K562 (cell line): ENCODE results near the gene VEZF1. TPM values are rescaled to one million over a fixed set of nuclear protein-coding genes. Genes with fewer than 3 reads are reported as not detected.
A peak's percentile ranks its signal among the peaks of the same experiment; 100 is the strongest.

Experiments used
- ARID2 ChIP-seq: fragments of 450-650 bp; IDR thresholded peaks from 2 replicates; pipeline ENCODE4 v1.6.1; 2017; ENCODE audit warnings: antibody characterized with exemption, mild to moderate bottlenecking
- CCNT2 ChIP-seq: IDR thresholded peaks from 2 replicates; pipeline ENCODE4 v1.6.1; 2011; ENCODE audit warnings: borderline replicate concordance, low read depth, mild to moderate bottlenecking, moderate library complexity, mixed read lengths, low read length; ENCODE audit not compliant: insufficient read length; ENCODE audit errors: extremely low read depth
- DPF2 ChIP-seq: fragments of 450-650 bp; IDR thresholded peaks from 2 replicates; pipeline ENCODE4 v1.6.1; 2016
- EWSR1 ChIP-seq: fragments of 450-650 bp; IDR thresholded peaks from 2 replicates; pipeline ENCODE4 v1.6.1; 2018; ENCODE audit warnings: borderline replicate concordance, mild to moderate bottlenecking, low read depth, moderate library complexity; ENCODE audit not compliant: partially characterized antibody
- NR4A1 ChIP-seq, 2 experiments: fragments of 250-450 bp in 1 of 2; fragments of 450-650 bp in 1 of 2; sonication (Bioruptor Pico) in 1 of 2; IDR thresholded peaks; 2 replicates each; pipeline versions ENCODE4 v1.4.0 to v1.6.1; 2016 to 2020; ENCODE audit warnings: mild to moderate bottlenecking in 2 of 2, missing compliant biosample characterization in 1 of 2, missing genetic modification characterization in 1 of 2, moderate library complexity in 1 of 2
- POLR2A ChIP-seq: fragments of 450-650 bp; conservative IDR thresholded peaks from 2 replicates; pipeline ENCODE4 v1.6.1; 2016
- RAD21 ChIP-seq, 2 experiments: fragments of 250-450 bp in 1 of 2; fragments of 450-650 bp in 1 of 2; sonication (Bioruptor Pico) in 1 of 2; formaldehyde crosslinking in 1 of 2; IDR thresholded peaks in 1 of 2; conservative IDR thresholded peaks in 1 of 2; 2 replicates each; pipeline versions ENCODE4 v1.4.0 to v1.8.0; 2020 to 2022; ENCODE audit warnings: mild to moderate bottlenecking in 2 of 2, moderate library complexity in 1 of 2
- RBM39 ChIP-seq: fragments of 200-400 bp; formaldehyde crosslinking; optimal IDR thresholded peaks from 2 replicates; pipeline ENCODE3; 2018; ENCODE audit warnings: low read depth, low read length
- YY1 ChIP-seq, 3 experiments: IDR thresholded peaks; 2 replicates each; pipeline ENCODE4 v1.6.1; 2011; ENCODE audit warnings: low read length in 2 of 3, mild to moderate bottlenecking in 2 of 3, moderate library complexity in 2 of 3, borderline replicate concordance in 1 of 3, control low read depth in 1 of 3, low read depth in 1 of 3; ENCODE audit not compliant: insufficient read depth in 3 of 3, insufficient replicate concordance in 2 of 3, control insufficient read depth in 1 of 3, insufficient read length in 1 of 3; ENCODE audit errors: extremely low read depth in 1 of 3
- polyA plus RNA-seq, 8 experiments: library from polyadenylated mRNA; depleted of rRNA in 4 of 8; stranded (reverse) in 5 of 8; unstranded in 3 of 8; fragments of >200 nt; fragmentation: Nextera tagmentation in 2 of 8; fragmentation: Illumina TruSeq in 1 of 8; extraction: Ambion mirVana in 2 of 8; extraction: Trizol in 1 of 8; gene quantifications; 2 replicates each; pipeline versions ENCODE4 v1.2.1 to v1.2.3, GENCODE V29; 2011 to 2014; ENCODE audit warnings: inconsistent platforms in 1 of 8, missing spikeins in 1 of 8
- total RNA-seq, 7 experiments: library from RNA; depleted of rRNA in 6 of 7; stranded (reverse); fragments of >200 nt in 6 of 7; fragmentation: Illumina TruSeq in 2 of 7; extraction: Trizol in 2 of 7; gene quantifications; 2 replicates each; pipeline versions ENCODE4 v1.2.1 to v1.2.3, GENCODE V29; 2011 to 2021; ENCODE audit warnings: low replicate concordance in 1 of 7
- TF ChIP-seq, protein P1 (sequence below): fragments of 450-650 bp; formaldehyde crosslinking; IDR thresholded peaks from 2 replicates; pipeline ENCODE4 v1.4.0; 2022; ENCODE audit warnings: missing genetic modification characterization
- TF ChIP-seq, protein P2 (sequence below): fragments of 450-650 bp; IDR thresholded peaks from one replicate; pipeline ENCODE4 v1.6.1; 2018; ENCODE audit warnings: mild to moderate bottlenecking, moderate library complexity; ENCODE audit not compliant: partially characterized antibody
- TF ChIP-seq, protein P3 (sequence below), 2 experiments: fragments of 450-650 bp; formaldehyde crosslinking in 1 of 2; IDR thresholded peaks; 2 replicates each; pipeline versions ENCODE4 v1.4.0 to v1.6.1; 2014 to 2020; ENCODE audit warnings: mild to moderate bottlenecking in 2 of 2, borderline replicate concordance in 1 of 2, low read depth in 1 of 2

The VEZF1 gene
- total and polyA plus RNA-seq, 9 of the 15 experiments (the other 6 are each of a cell fraction or from before 2014, with no cell fraction given): 9.5 to 33.4 (median 22.1) TPM

- TF ChIP-seq, protein P1, sequence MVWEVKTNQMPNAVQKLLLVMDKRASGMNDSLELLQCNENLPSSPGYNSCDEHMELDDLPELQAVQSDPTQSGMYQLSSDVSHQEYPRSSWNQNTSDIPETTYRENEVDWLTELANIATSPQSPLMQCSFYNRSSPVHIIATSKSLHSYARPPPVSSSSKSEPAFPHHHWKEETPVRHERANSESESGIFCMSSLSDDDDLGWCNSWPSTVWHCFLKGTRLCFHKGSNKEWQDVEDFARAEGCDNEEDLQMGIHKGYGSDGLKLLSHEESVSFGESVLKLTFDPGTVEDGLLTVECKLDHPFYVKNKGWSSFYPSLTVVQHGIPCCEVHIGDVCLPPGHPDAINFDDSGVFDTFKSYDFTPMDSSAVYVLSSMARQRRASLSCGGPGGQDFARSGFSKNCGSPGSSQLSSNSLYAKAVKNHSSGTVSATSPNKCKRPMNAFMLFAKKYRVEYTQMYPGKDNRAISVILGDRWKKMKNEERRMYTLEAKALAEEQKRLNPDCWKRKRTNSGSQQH (CRISPR knock-in tag): 0 out of 2 replicates have a peak, but pooled peaks have one; percentile 12
- TF ChIP-seq RAD21 (CRISPR knock-in tag; conservative IDR thresholded peaks at IDR 0.05 in 1 of 2, IDR thresholded peaks at IDR 0.05 in 1 of 2) (peak; percentile 57 to 72), NR4A1 (CRISPR knock-in tag; IDR thresholded peaks at IDR 0.05) (no peak), NR4A1 (tag; IDR thresholded peaks at IDR 0.05) (no peak), YY1 (IDR thresholded peaks at IDR 0.05; ENCODE audit: borderline replicate concordance in 1 of 3, control insufficient read depth in 1 of 3, extremely low read depth in 1 of 3, insufficient read depth in 3 of 3, insufficient read length in 1 of 3, insufficient replicate concordance in 2 of 3, low read depth in 1 of 3, low read length in 2 of 3) (peak in 1 of 3 experiments; percentile 10), DPF2 (no peak), ARID2 (peak; percentile 63), CCNT2 (peak; percentile 16), EWSR1 (peak; percentile 13), RBM39 (peak; percentile 68), POLR2A (peak; percentile 79)
- TF ChIP-seq, protein P2, sequence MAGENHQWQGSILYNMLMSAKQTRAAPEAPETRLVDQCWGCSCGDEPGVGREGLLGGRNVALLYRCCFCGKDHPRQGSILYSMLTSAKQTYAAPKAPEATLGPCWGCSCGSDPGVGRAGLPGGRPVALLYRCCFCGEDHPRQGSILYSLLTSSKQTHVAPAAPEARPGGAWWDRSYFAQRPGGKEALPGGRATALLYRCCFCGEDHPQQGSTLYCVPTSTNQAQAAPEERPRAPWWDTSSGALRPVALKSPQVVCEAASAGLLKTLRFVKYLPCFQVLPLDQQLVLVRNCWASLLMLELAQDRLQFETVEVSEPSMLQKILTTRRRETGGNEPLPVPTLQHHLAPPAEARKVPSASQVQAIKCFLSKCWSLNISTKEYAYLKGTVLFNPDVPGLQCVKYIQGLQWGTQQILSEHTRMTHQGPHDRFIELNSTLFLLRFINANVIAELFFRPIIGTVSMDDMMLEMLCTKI: no peak
- TF ChIP-seq, protein P3, sequence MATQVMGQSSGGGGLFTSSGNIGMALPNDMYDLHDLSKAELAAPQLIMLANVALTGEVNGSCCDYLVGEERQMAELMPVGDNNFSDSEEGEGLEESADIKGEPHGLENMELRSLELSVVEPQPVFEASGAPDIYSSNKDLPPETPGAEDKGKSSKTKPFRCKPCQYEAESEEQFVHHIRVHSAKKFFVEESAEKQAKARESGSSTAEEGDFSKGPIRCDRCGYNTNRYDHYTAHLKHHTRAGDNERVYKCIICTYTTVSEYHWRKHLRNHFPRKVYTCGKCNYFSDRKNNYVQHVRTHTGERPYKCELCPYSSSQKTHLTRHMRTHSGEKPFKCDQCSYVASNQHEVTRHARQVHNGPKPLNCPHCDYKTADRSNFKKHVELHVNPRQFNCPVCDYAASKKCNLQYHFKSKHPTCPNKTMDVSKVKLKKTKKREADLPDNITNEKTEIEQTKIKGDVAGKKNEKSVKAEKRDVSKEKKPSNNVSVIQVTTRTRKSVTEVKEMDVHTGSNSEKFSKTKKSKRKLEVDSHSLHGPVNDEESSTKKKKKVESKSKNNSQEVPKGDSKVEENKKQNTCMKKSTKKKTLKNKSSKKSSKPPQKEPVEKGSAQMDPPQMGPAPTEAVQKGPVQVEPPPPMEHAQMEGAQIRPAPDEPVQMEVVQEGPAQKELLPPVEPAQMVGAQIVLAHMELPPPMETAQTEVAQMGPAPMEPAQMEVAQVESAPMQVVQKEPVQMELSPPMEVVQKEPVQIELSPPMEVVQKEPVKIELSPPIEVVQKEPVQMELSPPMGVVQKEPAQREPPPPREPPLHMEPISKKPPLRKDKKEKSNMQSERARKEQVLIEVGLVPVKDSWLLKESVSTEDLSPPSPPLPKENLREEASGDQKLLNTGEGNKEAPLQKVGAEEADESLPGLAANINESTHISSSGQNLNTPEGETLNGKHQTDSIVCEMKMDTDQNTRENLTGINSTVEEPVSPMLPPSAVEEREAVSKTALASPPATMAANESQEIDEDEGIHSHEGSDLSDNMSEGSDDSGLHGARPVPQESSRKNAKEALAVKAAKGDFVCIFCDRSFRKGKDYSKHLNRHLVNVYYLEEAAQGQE (IDR thresholded peaks at IDR 0.05; ENCODE audit: borderline replicate concordance): peak; percentile 74
- TF ChIP-seq, protein P3 (CRISPR knock-in tag; IDR thresholded peaks at IDR 0.05; ENCODE audit: low read depth): no peak
Observed at GRCh38 chr17:57995076-57995956, 7.3 kb upstream of the VEZF1 start (continued).
